Osteoblast (primary cell): ENCODE measurements around the gene CCL13. TPM values are rescaled to one million over a fixed set of nuclear protein-coding genes. Genes with fewer than 3 reads are reported as not detected.

ENCODE experiments used
- DNase-seq: peaks from one replicate; pipeline ENCODE4 v3.0.0; 2011; ENCODE audit warnings: low spot score, mixed read lengths; ENCODE audit not compliant: insufficient read length; ENCODE audit errors: missing footprints
- H2AFZ ChIP-seq: 2 replicates; pipeline ENCODE4 v1.6.0; 2011; ENCODE audit warnings: mild to moderate bottlenecking, low read length
- H3K27ac ChIP-seq: 2 replicates; pipeline ENCODE4 v1.5.1; 2011; ENCODE audit warnings: mild to moderate bottlenecking, low read depth, low read length, moderate library complexity
- H3K27me3 ChIP-seq: 2 replicates; pipeline ENCODE4 v1.6.0; 2012; ENCODE audit warnings: mild to moderate bottlenecking, control low read depth, inconsistent platforms, low read length, moderate library complexity; ENCODE audit not compliant: insufficient read depth
- H3K36me3 ChIP-seq: 2 replicates; pipeline ENCODE4 v1.5.1; 2011; ENCODE audit warnings: mild to moderate bottlenecking, low read length, control low read depth, moderate library complexity; ENCODE audit not compliant: insufficient read depth
- H3K4me1 ChIP-seq: 2 replicates; pipeline ENCODE4 v1.5.1; 2011; ENCODE audit warnings: mild to moderate bottlenecking, low read length, control low read depth, moderate library complexity; ENCODE audit not compliant: insufficient read depth
- H3K4me2 ChIP-seq: 2 replicates; pipeline ENCODE4 v1.6.0; 2011; ENCODE audit warnings: mild to moderate bottlenecking, low read length; ENCODE audit not compliant: insufficient read depth
- H3K4me3 ChIP-seq: fragments of 200-600 bp; sonication (generic); 3 replicates; pipeline ENCODE4 v1.5.1; 2012; ENCODE audit warnings: mild to moderate bottlenecking, low read length, inconsistent platforms; ENCODE audit not compliant: insufficient read depth
- H3K79me2 ChIP-seq: 2 replicates; pipeline ENCODE4 v1.6.0; 2012; ENCODE audit warnings: mild to moderate bottlenecking, low read length, control low read depth, inconsistent platforms; ENCODE audit not compliant: insufficient read depth
- H3K9me3 ChIP-seq: 2 replicates; pipeline ENCODE4 v1.5.1; 2011; ENCODE audit warnings: low read depth, low read length, control low read depth
- H4K20me1 ChIP-seq: 2 replicates; pipeline ENCODE4 v1.6.0; 2012; ENCODE audit warnings: mild to moderate bottlenecking, low read length, control low read depth; ENCODE audit not compliant: insufficient read depth
- total RNA-seq: library from RNA; depleted of rRNA; stranded (reverse); fragments of >200 nt; gene quantifications from 2 replicates; pipeline ENCODE4 v1.2.3, GENCODE V29; 2012
- TF ChIP-seq, protein P1 (sequence below): IDR thresholded peaks from 2 replicates; pipeline ENCODE4 v1.5.1; 2011; ENCODE audit warnings: mild to moderate bottlenecking, low read depth, low read length, moderate library complexity; ENCODE audit errors: extremely low read depth

The CCL13 gene
- total RNA-seq, 1 donor = 0.36 TPM

GRCh38 chr17:34358631-34359030 lies 2.4 kb downstream of the CCL13 start:
- TF ChIP-seq, protein P1, sequence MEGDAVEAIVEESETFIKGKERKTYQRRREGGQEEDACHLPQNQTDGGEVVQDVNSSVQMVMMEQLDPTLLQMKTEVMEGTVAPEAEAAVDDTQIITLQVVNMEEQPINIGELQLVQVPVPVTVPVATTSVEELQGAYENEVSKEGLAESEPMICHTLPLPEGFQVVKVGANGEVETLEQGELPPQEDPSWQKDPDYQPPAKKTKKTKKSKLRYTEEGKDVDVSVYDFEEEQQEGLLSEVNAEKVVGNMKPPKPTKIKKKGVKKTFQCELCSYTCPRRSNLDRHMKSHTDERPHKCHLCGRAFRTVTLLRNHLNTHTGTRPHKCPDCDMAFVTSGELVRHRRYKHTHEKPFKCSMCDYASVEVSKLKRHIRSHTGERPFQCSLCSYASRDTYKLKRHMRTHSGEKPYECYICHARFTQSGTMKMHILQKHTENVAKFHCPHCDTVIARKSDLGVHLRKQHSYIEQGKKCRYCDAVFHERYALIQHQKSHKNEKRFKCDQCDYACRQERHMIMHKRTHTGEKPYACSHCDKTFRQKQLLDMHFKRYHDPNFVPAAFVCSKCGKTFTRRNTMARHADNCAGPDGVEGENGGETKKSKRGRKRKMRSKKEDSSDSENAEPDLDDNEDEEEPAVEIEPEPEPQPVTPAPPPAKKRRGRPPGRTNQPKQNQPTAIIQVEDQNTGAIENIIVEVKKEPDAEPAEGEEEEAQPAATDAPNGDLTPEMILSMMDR = no peak
- no peak overlapping the region for H3K4me2 ChIP-seq

DNA sequence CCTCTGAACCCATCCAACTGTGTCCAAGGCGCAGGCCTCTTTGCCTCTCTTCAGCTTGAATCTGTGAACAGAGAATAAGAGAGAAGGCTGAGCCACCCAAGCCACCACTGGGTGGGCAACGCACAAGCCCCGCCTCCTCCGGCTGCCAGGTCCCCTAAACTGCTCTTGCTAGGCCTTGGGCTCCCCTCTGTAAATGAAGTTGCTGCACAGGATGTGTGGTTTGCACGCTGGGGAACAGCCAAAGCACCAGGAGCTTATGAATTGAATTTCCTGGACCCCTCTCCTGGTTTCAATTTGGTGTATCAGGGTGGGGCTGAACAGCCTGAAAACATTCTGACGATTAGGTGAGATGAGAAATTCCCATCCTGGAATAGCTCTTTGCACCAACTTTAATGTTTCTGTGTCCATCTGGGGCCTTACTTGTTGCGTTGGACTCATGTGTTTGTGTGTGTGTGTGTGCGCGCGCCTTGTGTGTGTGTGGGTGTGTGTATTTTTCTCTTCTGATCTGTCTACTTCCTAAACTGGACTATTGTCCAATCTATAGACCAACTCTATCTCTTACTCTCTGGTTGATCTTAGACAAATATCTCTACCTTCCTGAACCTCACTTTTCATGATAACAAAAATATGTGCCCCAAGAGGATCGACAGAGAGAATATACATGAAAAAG lies 4.5 kb downstream of the CCL13 start:
- H2AFZ ChIP-seq = no peak overlapping the region
- no peak overlapping the region for H3K27ac ChIP-seq
- H3K4me1 ChIP-seq = no peaks in the 10 kb centered on the region
- H4K20me1 ChIP-seq = no peaks in the 10 kb centered on the region
- DNase-seq = no peak
- no peak overlapping the region for H3K4me3 ChIP-seq
- no peaks in the 10 kb centered on the region for H3K36me3 ChIP-seq
- H3K9me3 ChIP-seq = no peaks in the 10 kb centered on the region
- no peaks in the 10 kb centered on the region for H3K79me2 ChIP-seq
- TF ChIP-seq, protein P1 = no peak
- H3K4me2 ChIP-seq = no peak overlapping the region
- no peaks in the 10 kb centered on the region for H3K27me3 ChIP-seq

More at GRCh38 chr17:34358631-34359030, 2.4 kb downstream of the CCL13 start:
- H3K4me3 ChIP-seq = no peak overlapping the region
- H3K79me2 ChIP-seq = no peaks in the 10 kb centered on the region
- no peaks in the 10 kb centered on the region for H3K9me3 ChIP-seq
- no peaks in the 10 kb centered on the region for H3K4me1 ChIP-seq
- no peaks in the 10 kb centered on the region for H3K36me3 ChIP-seq
- H4K20me1 ChIP-seq = no peaks in the 10 kb centered on the region
- no peaks in the 10 kb centered on the region for H3K27me3 ChIP-seq
- H2AFZ ChIP-seq = no peak overlapping the region
- no peak for DNase-seq
- H3K27ac ChIP-seq = no peak overlapping the region

- Histone ChIP-seq H4K20me1 (no peaks in the 10 kb centered on the region), H3K36me3 (no peaks in the 10 kb centered on the region), H3K4me3 (no peak overlapping the region), H3K79me2 (no peaks in the 10 kb centered on the region), H2AFZ (no peak overlapping the region), H3K4me1 (no peaks in the 10 kb centered on the region), H3K27ac (no peak overlapping the region), H3K9me3 (no peaks in the 10 kb centered on the region), H3K27me3 (no peaks in the 10 kb centered on the region), H3K4me2 (no peak overlapping the region)
- TF ChIP-seq, protein P1 = peak; percentile 100
- peak; percentile 88 for DNase-seq
Observed at GRCh38 chr17:34361478-34362061, 5.3 kb downstream of the CCL13 start.

DNA sequence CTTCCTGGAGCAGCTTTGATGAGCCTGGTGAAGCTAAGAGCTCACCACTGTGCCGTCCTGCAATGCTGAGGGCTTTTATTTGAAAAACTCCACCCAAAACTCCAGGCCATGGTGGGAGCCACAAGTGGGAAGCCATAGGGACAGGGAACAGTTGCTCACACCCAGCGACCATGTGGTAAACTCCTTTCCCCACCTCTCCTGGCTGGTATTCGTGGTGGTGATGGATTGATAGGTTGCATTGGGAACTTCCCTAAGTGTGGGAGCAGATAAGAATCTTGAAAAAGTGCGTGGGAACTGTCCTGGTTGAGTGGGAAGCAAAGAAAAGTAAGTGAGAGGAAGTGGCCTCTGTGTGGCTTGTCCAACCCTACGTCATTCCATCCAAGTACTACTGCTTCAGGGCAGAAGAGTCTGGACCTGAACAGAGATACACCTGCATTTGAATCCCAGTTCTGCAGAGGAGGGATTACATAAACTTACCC lies 6.9 kb downstream of the CCL13 start, which contains the start of gene CCL1:
Gene CCL1, minus strand, starts transcription at position 51 of the 479 bp plus-strand sequence. CDS start 72 bp downstream, outside the sequence.
- peaks cover 5% of the 10 kb centered on the region for H3K27me3 ChIP-seq
- no peak for DNase-seq
- H3K4me1 ChIP-seq = no peaks in the 10 kb centered on the region
- TF ChIP-seq, protein P1 = no peak
- no peak within 1 kb of the TSS for H3K4me3 ChIP-seq
- H3K36me3 ChIP-seq = no peaks in the 10 kb centered on the region
- H3K9me3 ChIP-seq = no peaks in the 10 kb centered on the region
- no peak within 1 kb of the TSS for H2AFZ ChIP-seq
- no peaks in the 10 kb centered on the region for H3K79me2 ChIP-seq
- H3K27ac ChIP-seq = no peak within 1 kb of the TSS
- no peaks in the 10 kb centered on the region for H4K20me1 ChIP-seq
- no peak within 1 kb of the TSS for H3K4me2 ChIP-seq
